ENCODE data around the gene CDKAL1.
"Not testable (repeated sequence)": the region's sequence is repeated elsewhere in the genome, so short reads cannot be mapped to it uniquely, and the experiment has no call there.

Gene CDKAL1

DNA sequence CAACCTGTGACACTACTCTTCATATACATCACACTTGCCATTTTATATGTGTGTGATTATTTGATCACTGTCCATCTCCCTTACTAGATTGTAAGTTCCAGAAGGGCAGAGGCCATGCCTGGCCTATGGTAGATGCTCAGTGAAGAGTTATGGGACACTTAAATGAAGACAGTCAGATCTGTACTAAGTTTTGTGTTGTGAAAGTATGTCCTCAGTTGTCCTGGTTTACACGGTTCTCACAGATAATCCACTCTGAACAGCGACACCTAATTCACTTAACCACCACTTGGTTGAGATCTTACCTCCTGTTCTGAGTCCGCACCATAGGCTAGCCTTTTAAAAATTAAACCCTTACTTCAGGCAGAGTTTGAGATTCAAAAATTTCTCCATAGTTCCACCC lies 625.2 kb downstream of the CDKAL1 start:
- no peak for DNase-seq

GRCh38 chr6:21161707-21162106 lies 627.5 kb downstream of the CDKAL1 start:
- no peak for DNase-seq

DNA sequence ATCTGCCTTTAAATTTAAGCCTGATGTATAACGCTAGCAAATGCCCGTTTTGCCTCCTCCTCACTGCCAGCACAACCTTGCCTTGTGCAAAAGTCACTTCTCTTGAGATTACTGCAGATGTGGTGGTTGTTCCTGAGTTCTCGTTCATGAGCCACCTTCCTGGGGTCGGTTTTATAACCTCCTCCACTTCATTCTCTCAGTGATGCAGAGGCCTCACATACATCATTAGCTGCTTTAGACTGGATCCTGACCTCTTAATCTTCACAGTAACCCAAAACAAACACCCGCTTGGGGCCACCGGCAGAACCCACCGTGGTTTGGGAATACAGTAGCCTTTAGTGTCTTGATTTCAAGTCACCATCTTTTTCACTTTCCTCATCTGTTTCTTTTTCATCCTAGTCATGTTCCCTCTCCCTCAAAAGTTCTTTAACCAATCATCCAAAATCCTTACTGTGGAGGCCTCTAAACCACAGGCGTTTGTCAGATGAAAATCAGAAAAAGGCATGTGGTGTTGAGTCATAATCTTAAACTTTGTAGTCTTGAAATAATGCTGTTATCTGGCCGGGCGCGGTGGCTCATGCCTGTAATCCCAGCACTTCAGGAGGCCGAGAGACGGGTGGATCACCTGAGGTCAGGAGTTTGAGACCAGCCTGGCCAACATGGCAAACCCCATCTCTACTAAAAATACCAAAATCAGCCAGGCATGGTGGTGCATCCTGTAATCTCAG lies 629.0 kb downstream of the CDKAL1 start:
- DNase-seq = no peak

DNA sequence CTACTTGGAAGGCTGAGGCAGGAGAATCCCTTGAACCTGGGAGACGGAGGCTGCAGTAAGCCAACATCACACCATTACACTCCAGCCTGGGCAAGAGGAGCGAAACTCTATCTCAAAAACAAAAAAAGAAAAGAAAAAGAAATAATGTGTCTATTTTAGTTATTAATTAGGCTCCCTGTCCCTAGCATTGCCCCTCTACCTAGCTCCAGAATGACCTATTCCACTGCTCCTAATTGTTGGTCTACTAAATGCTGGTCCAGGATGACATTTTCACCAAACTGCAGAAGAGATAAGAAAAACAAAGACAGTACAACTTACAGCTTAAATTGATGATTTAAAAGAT lies 629.6 kb downstream of the CDKAL1 start:
- no peak for DNase-seq

GRCh38 chr6:21164768-21165326 lies 630.6 kb downstream of the CDKAL1 start:
- DNase-seq = no peak

GRCh38 chr6:21166754-21167153 lies 632.5 kb downstream of the CDKAL1 start:
- no peak for DNase-seq

GRCh38 chr6:21167790-21168189 lies 633.5 kb downstream of the CDKAL1 start:
- no peak for DNase-seq

GRCh38 chr6:21171801-21172200 lies 637.5 kb downstream of the CDKAL1 start:
- no peak for DNase-seq

- no peak for DNase-seq
Observed at GRCh38 chr6:21173031-21173430, 638.8 kb downstream of the CDKAL1 start.

- DNase-seq = no peak
Observed at GRCh38 chr6:21173678-21174077, 639.4 kb downstream of the CDKAL1 start.

- DNase-seq = no peak
Observed at GRCh38 chr6:21176197-21176596, 641.9 kb downstream of the CDKAL1 start.

DNA sequence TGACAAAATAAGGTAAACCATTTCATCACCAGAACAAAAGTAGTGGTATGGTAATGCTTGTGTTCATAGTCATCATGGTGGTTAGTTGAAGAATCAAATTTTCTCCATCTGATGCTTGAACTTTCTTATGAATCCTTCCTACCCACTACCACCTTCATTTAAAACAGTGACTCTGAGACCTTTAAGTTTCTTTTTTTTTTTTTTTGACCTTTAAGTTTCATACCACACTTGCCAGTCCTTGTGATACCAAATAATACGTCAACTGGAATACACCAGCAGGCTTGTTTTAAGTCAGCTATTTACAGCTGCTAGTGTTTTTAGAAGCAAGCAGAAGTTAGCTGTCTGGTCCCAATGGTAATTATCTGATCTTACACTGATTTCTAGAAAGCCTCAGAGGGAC lies 645.9 kb downstream of the CDKAL1 start:
- DNase-seq = no peak

DNA sequence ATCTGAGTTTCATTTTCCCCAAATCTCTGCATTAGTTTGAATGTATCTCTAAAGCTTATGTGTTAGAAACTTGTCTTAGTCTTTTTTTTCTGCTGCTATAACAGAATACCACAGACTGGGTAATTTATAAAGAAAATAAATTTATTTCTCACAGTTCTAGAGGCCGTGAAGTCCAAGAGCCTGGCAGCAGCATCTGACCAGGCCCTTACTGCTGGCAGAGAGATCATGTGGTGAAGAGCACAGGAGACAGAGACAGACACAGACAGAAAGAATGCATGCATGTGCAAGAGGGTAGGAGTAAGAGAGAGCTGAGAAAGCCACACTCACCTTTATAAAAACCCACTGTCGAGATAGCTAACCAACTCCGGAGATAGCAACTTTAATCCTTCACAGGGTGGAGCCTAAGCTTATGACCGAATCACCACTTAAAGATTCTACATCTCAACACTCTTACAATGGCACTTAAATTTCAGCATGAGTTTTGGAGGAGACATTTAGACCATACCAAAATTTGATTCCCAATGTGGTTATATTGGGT lies 646.6 kb downstream of the CDKAL1 start:
- no peak for DNase-seq

DNA sequence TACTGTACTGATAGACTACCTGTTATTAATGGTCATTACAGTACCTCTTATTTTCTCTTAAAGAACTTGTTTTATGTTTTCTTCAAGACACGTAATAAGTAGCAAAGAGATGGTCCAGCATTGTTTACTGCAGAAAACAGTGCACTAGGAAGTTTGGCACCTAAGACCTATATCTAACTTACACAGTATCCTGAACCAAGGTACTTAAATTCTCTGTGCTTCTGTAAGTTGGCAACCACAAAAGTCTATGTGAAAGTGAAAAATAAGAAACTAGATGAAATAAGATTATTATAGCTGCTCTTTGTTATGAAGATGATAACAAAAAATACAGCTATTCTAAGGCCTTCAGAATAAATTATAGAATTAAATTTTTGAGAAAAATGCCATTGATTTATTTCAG lies 647.6 kb downstream of the CDKAL1 start:
- DNase-seq = no peak

DNA sequence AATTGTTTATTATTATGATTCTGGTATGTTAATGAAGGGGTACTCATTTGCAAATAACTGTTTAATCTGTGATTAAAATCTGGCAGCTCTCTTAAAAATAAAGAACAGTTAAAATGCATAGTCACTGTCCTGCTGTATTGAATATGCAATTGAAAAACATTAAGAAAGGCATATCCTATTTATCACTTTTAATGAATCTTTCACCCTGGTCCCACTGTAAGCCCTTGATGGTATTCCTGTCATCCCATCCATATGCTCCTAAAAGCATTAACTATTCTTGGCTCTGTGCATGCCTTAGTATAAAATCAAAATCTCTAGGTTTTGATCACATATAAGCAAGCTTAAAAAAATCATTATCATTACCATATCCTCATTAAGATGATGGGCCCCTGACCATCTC lies 648.3 kb downstream of the CDKAL1 start:
- no peak for DNase-seq

- no peak for DNase-seq
Observed at GRCh38 chr6:21185861-21186478, 651.7 kb downstream of the CDKAL1 start.

GRCh38 chr6:21186479-21187055 lies 652.3 kb downstream of the CDKAL1 start:
- no peak for DNase-seq

DNA sequence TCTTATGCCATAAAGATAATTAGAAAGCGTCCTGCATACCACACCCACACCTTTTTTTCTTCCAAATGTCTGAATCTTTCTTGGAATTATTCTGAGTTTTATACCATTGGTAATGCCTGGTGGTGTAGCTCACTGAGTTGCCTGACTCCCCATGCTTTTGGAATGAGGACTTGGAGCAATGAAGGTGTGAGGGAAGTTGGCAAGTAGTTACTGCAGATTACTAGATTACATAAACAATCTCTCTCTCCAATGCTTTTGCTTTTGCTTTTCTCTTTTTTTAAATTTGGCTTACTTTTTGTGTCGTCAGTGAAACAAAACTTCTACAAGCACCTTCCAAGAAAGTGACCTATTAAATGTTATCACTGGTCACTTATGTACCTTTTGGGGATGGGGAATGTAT lies 653.2 kb downstream of the CDKAL1 start:
- no peak for DNase-seq

DNA sequence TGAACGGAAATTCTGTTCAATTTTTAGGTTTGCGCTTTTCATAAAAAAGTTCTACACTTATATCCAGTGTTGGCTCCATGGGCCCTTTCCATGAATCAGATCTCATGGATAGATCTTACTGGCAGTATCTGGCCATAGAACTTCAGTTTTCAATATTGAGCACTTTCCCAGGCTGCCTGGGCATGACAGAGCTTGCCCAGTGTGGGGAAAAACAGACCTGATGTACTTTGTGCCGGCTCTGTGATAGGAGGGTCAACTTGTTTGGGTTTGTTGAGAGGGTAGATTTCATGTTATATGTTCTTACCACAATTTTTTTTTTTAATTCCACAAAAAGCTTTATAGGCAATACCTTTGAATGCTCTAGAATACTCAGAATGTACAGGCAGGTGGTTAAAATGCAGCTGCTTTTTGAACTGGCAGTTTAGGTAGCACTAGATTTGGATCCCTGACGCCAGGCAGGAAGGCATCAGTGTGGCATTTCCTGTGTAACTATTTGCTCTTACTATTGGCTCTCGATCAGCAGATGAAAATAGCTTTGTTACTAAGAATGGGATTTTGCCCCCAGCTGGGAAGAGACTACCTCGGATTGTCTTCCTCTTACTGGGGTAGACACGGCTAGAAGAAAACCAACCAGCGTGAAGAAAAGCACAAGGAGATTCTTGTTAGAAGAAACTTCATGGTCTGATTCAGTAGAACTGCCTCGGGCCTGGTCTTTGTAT lies 654.4 kb downstream of the CDKAL1 start:
- DNase-seq = no peak

GRCh38 chr6:21189759-21190158 lies 655.5 kb downstream of the CDKAL1 start:
- no peak for DNase-seq

DNA sequence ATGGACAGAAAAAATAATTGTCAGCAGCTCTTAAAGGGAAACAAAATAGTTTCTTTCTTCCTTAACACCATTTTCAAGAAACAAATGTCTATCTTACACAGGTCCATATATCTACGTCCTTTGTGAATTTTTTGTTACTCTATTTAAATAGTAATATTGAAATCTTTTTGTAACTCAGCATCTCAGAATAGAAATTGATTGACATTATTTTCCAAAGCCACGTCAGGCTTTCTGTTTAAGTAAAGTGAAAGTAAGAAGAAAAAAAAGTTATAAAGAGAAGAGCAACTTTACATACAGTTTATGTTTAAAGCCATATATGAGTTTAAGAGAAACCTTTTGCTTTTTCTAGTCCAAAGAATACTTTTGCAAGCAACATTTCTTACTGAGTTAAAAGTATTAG lies 656.4 kb downstream of the CDKAL1 start:
- DNase-seq = no peak

DNA sequence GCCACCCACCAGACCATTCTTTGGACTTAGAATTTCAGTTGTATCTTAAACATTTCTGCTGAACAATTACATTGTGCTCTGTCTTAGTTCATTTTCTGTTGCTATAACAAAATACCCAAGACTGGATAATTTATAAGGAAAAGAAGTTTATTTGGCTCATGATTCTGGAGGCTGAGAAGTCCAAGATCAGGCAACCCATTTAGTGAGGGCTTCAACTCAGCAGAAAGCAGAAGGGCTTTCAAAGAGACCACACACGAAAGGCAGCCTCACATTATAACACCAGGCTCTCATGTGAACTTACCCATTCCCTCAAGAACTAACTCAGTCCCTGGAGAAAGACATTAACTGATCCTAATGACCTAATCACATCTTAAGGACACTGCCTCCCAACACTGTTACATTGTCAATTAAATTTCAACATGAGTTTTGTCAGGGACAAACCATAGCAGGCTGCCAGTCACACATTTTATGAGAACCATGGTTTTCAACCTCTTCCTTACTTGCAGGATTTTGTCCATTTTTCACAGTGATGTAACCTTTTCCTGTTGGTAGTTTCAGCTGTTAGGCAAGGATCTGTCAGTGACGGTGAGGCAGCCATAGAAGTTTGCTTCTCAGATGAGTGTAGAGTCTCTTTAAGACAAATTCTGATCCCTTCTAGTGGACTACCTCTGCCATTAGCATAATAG lies 659.7 kb downstream of the CDKAL1 start:
- DNase-seq = no peak

DNA sequence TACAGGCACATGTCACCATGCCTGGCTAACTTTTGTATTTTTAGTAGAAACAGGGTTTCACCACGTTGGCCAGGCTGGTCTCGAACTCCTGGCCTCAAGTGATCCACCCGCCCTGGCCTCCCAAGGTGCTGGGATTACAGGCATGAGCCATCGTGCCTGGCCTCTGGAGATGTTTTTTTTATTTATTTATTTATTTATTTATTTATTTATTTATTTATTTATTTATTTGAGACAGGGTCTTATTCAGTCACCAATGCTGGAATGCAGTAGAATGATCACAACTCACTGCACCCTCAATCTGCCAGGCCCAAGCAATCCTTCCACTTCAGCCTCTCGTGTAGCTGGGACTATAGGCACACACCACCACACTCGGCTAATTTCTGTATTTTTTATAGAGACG lies 661.0 kb downstream of the CDKAL1 start:
- not testable (repeated sequence) for DNase-seq

Measured in 8988T (cell line).